H1 (cell line): ENCODE measurements around the gene PLCB4. TPM values are rescaled to one million over a fixed set of nuclear protein-coding genes. Genes with fewer than 3 reads are reported as not detected.

ENCODE experiments used
- CTCF ChIA-PET: fragments of 300-600 bp; sonication (Branson Sonifier 250); formaldehyde crosslinking; loops from one replicate; lab custom pipeline; 2021; ENCODE audit not compliant: partially characterized antibody; lab: Charles Lee
- POLR2A ChIA-PET: fragments of 300-600 bp; sonication (Branson Sonifier 250); formaldehyde crosslinking; loops from one replicate; lab custom pipeline; 2021; ENCODE audit warnings: inconsistent platforms; ENCODE audit not compliant: partially characterized antibody; lab: Charles Lee
- DNase-seq, 2 experiments: peaks; one replicate each; pipeline versions ENCODE4 v3.0.0 to v3.0.0-alpha.2; 2010 to 2022; ENCODE audit warnings: low spot score in 2 of 2, low read depth in 1 of 2, mixed read lengths in 1 of 2
- FAIRE-seq: peaks from 2 replicates; lab custom pipeline; 2011; peaks lifted over from hg19 to GRCh38; lab: Jason Lieb, UNC
- H2AFZ ChIP-seq: 2 replicates; pipeline ENCODE4 v1.8.1; 2012; ENCODE audit warnings: low read length, inconsistent platforms
- H2AK5ac ChIP-seq: 2 replicates; pipeline ENCODE4 v1.6.1; 2013; ENCODE audit warnings: low read depth, low read length
- H2BK120ac ChIP-seq: replicated peaks from 2 replicates; pipeline ENCODE3; 2013; ENCODE audit warnings: low read depth, low read length, inconsistent platforms
- H2BK12ac ChIP-seq: 2 replicates; pipeline ENCODE4 v1.6.1; 2013; ENCODE audit warnings: low read depth, low read length
- H2BK15ac ChIP-seq: 2 replicates; pipeline ENCODE4 v1.6.1; 2013; ENCODE audit warnings: low read length
- H2BK20ac ChIP-seq: 2 replicates; pipeline ENCODE4 v1.6.1; 2013; ENCODE audit warnings: low read length
- H2BK5ac ChIP-seq: 2 replicates; pipeline ENCODE4 v1.6.1; 2013; ENCODE audit warnings: low read depth, low read length
- H3K14ac ChIP-seq: 2 replicates; pipeline ENCODE4 v1.6.1; 2013; ENCODE audit warnings: inconsistent platforms; ENCODE audit not compliant: insufficient read length
- H3K18ac ChIP-seq: 2 replicates; pipeline ENCODE4 v1.6.1; 2013; ENCODE audit warnings: low read length; ENCODE audit errors: extremely low read depth
- H3K23ac ChIP-seq: 2 replicates; pipeline ENCODE4 v1.6.1; 2013; ENCODE audit warnings: inconsistent platforms; ENCODE audit not compliant: insufficient read length
- H3K23me2 ChIP-seq: 2 replicates; pipeline ENCODE4 v1.6.1; 2013; ENCODE audit warnings: low read depth, low read length
- H3K27ac ChIP-seq: 2 replicates; pipeline ENCODE4 v1.6.1; 2011; ENCODE audit warnings: low read depth, low read length, inconsistent platforms
- H3K27me3 ChIP-seq, 4 experiments: replicated peaks in 1 of 4; 1 replicate in 1 of 4; 2 replicates in 3 of 4; pipeline versions ENCODE4 v1.6.1 to v1.8.1; 2011 to 2013; ENCODE audit warnings: low read length in 3 of 4, mild to moderate bottlenecking in 3 of 4, inconsistent platforms in 2 of 4, mixed read lengths in 2 of 4, moderate library complexity in 1 of 4; ENCODE audit not compliant: control insufficient read depth in 3 of 4, insufficient read depth in 3 of 4; ENCODE audit errors: extremely low read depth in 1 of 4
- H3K36me3 ChIP-seq, 4 experiments: 2 replicates each; pipeline versions ENCODE4 v1.6.1 to v1.8.1; 2011 to 2013; ENCODE audit warnings: mild to moderate bottlenecking in 4 of 4, low read length in 3 of 4, moderate library complexity in 2 of 4, control low read depth in 1 of 4, inconsistent platforms in 1 of 4; ENCODE audit not compliant: insufficient read depth in 4 of 4, control insufficient read depth in 2 of 4
- H3K4ac ChIP-seq: replicated peaks from 2 replicates; pipeline ENCODE3; 2013; ENCODE audit warnings: low read length, low read depth, mixed read lengths, inconsistent platforms; ENCODE audit not compliant: insufficient read length
- H3K4me1 ChIP-seq, 4 experiments: replicated peaks in 1 of 4; 1 replicate in 1 of 4; 2 replicates in 3 of 4; pipeline versions ENCODE4 v1.6.1 to v1.8.1; 2011 to 2013; ENCODE audit warnings: low read length in 3 of 4, inconsistent platforms in 2 of 4, mixed read lengths in 1 of 4; ENCODE audit not compliant: insufficient read depth in 4 of 4, control insufficient read depth in 3 of 4
- H3K4me2 ChIP-seq, 2 experiments: 2 replicates each; pipeline versions ENCODE4 v1.6.1 to v1.8.1; 2011 to 2013; ENCODE audit warnings: low read depth in 2 of 2, low read length in 2 of 2, control low read depth in 1 of 2, inconsistent platforms in 1 of 2, mild to moderate bottlenecking in 1 of 2; ENCODE audit not compliant: insufficient read depth in 1 of 2
- H3K4me3 ChIP-seq, 4 experiments: fragments of 200-600, 300-600 bp in 1 of 4; sonication (generic), shearing (Covaris generic), sonication (Bioruptor Twin) in 1 of 4; 2 replicates each; pipeline versions ENCODE4 v1.5.1 to v1.8.1; 2011 to 2016; ENCODE audit warnings: low read length in 4 of 4, low read depth in 3 of 4, control low read depth in 2 of 4, inconsistent platforms in 2 of 4, mild to moderate bottlenecking in 2 of 4, mixed read lengths in 1 of 4, moderate library complexity in 1 of 4; ENCODE audit not compliant: insufficient read depth in 2 of 4; ENCODE audit errors: extremely low read depth in 1 of 4
- H3K56ac ChIP-seq: replicated peaks from 2 replicates; pipeline ENCODE3; 2013; ENCODE audit warnings: low read depth, mild to moderate bottlenecking, mixed read lengths, low read length, inconsistent platforms; ENCODE audit not compliant: insufficient read length
- H3K79me1 ChIP-seq: 2 replicates; pipeline ENCODE4 v1.6.1; 2013; ENCODE audit warnings: low read depth, low read length, control low read depth
- H3K79me2 ChIP-seq, 2 experiments: 2 replicates each; pipeline versions ENCODE4 v1.6.1 to v1.8.1; 2012 to 2013; ENCODE audit warnings: low read length in 2 of 2, mild to moderate bottlenecking in 2 of 2, inconsistent platforms in 1 of 2; ENCODE audit not compliant: insufficient read depth in 2 of 2, control insufficient read depth in 1 of 2
- H3K9ac ChIP-seq, 4 experiments: replicated peaks in 1 of 4; 1 replicate in 1 of 4; 2 replicates in 3 of 4; pipeline versions ENCODE4 v1.6.1 to v1.8.1; 2011 to 2013; ENCODE audit warnings: low read depth in 3 of 4, low read length in 3 of 4, control low read depth in 2 of 4, mild to moderate bottlenecking in 2 of 4, moderate library complexity in 2 of 4, inconsistent platforms in 1 of 4; ENCODE audit errors: extremely low read depth in 1 of 4
- H3K9me3 ChIP-seq, 2 experiments: 2 replicates each; pipeline versions ENCODE4 v1.6.1 to v1.8.1; 2012 to 2013; ENCODE audit warnings: mild to moderate bottlenecking in 2 of 2, moderate library complexity in 2 of 2, control low read depth in 1 of 2, inconsistent platforms in 1 of 2, low read depth in 1 of 2, low read length in 1 of 2, mixed read lengths in 1 of 2; ENCODE audit not compliant: insufficient read depth in 2 of 2
- H4K20me1 ChIP-seq, 2 experiments: replicated peaks in 1 of 2; 2 replicates each; pipeline versions ENCODE3 to v1.8.1; 2011 to 2013; ENCODE audit warnings: inconsistent platforms in 2 of 2, low read length in 2 of 2, mild to moderate bottlenecking in 1 of 2; ENCODE audit not compliant: insufficient read depth in 2 of 2, control insufficient read depth in 1 of 2
- H4K5ac ChIP-seq: 2 replicates; pipeline ENCODE4 v1.6.1; 2013; ENCODE audit warnings: low read length, low read depth, mixed read lengths, inconsistent platforms; ENCODE audit not compliant: insufficient read length
- H4K8ac ChIP-seq: 2 replicates; pipeline ENCODE4 v1.8.0; 2013; ENCODE audit warnings: mild to moderate bottlenecking, moderate library complexity, low read length, inconsistent platforms; ENCODE audit not compliant: insufficient read depth; ENCODE audit errors: extremely low read depth
- H4K91ac ChIP-seq: replicated peaks from 2 replicates; pipeline ENCODE3; 2013; ENCODE audit warnings: low read length, mixed read lengths, inconsistent platforms; ENCODE audit not compliant: insufficient read length
- CBX5 ChIP-seq: fragments of 300-800, 300-1000 bp; sonication (generic); IDR thresholded peaks from 2 replicates; pipeline ENCODE4 v1.7.1; 2016; ENCODE audit warnings: antibody characterized with exemption, low read length, low read depth
- CBX8 ChIP-seq: fragments of 300-800, 300-1000 bp; sonication (generic); IDR thresholded peaks from 2 replicates; pipeline ENCODE4 v1.7.1; 2016; ENCODE audit warnings: low read depth, low read length, borderline replicate concordance
- CHD1 ChIP-seq: IDR thresholded peaks from 2 replicates; pipeline ENCODE4 v1.6.1; 2012; ENCODE audit warnings: low read depth, low read length, improper control_type of control experiment
- CREB1 ChIP-seq: IDR thresholded peaks from 2 replicates; pipeline ENCODE4 v1.6.1; 2012; ENCODE audit warnings: inconsistent platforms
- E2F6 ChIP-seq: IDR thresholded peaks from 2 replicates; pipeline ENCODE4 v1.6.1; 2012; ENCODE audit warnings: inconsistent platforms
- KDM1A ChIP-seq: fragments of 200-600, 300-600 bp; sonication (generic); IDR thresholded peaks from 2 replicates; pipeline ENCODE4 v1.7.1; 2016; ENCODE audit warnings: mild to moderate bottlenecking, low read length, borderline replicate concordance
- MAFK ChIP-seq: IDR thresholded peaks from 2 replicates; pipeline ENCODE4 v1.6.1; 2012; ENCODE audit warnings: low read depth, mild to moderate bottlenecking, improper control_type of control experiment, low read length
- SIRT6 ChIP-seq: IDR thresholded peaks from one replicate; pipeline ENCODE4 v1.7.1; 2012; ENCODE audit warnings: low read length, inconsistent platforms
- WGBS, 2 experiments: shearing (Covaris generic) in 1 of 2; methylation state at CpG; one replicate each; pipeline versions ENCODE4 v1.1.6 to v1.1.7; 2013 to 2015; ENCODE audit warnings: low lambda C conversion rate in 2 of 2, mixed read lengths in 2 of 2, inconsistent platforms in 1 of 2, low coverage in 1 of 2, missing lambda C conversion rate in 1 of 2; ENCODE audit not compliant: insufficient replicate concordance in 2 of 2, insufficient coverage in 1 of 2, insufficient read length in 1 of 2; ENCODE audit errors: extremely low coverage in 1 of 2, missing lambda C conversion rate in 1 of 2; 5-methylcytosine and 5-hydroxymethylcytosine counted together
- polyA plus RNA-seq, 7 experiments: library from polyadenylated mRNA; depleted of rRNA in 3 of 7; stranded (reverse) in 5 of 7; unstranded in 2 of 7; fragments of >200 nt in 5 of 7; fragments of 200-250 nt in 2 of 7; gene quantifications; 1 replicate in 5 of 7; 2 replicates in 1 of 7; 4 replicates in 1 of 7; pipeline versions ENCODE4 v1.2.1 to v1.2.3, GENCODE V29; 2011 to 2013; ENCODE audit warnings: missing spikeins in 2 of 7, mixed read lengths in 2 of 7
- total RNA-seq: library from RNA; stranded (reverse); fragmentation: NEBNext Ultra II Directional; extraction: Animal tissue kit (Norgen Biotek cat#: 25700); gene quantifications from 2 replicates; pipeline ENCODE4 v1.2.1, GENCODE V29; 2021
- TF ChIP-seq, protein P1 (sequence below): IDR thresholded peaks from 2 replicates; pipeline ENCODE4 v1.6.1; 2012; ENCODE audit warnings: inconsistent platforms
- TF ChIP-seq, protein P2 (sequence below): IDR thresholded peaks from 2 replicates; pipeline ENCODE4 v1.6.1; 2012; ENCODE audit warnings: low read length, inconsistent platforms

PLCB4 gene
- total and polyA plus RNA-seq, 2 of the 8 experiments (the other 6 are each of a cell fraction or from before 2014, with no cell fraction given), result 3.2 to 14.1 TPM

- no peaks in the 10 kb centered on the region for H3K4me1 ChIP-seq
- H3K23ac ChIP-seq, result no peak overlapping the region
- no peak overlapping the region for H2BK20ac ChIP-seq
- H4K5ac ChIP-seq, result no peak overlapping the region
- H3K14ac ChIP-seq, result no peak overlapping the region
- H2AK5ac ChIP-seq, result no peak overlapping the region
- no peak overlapping the region for H3K4ac ChIP-seq
- ChIA-PET CTCF (interaction anchor here (0.6 to 6.4 kb wide), 61 partner anchors 7 to 687 kb away, joined by 3 to 132 read pairs (median 4); partner anchors contain the start of gene LAMP5), POLR2A (no interaction called here)
- H3K9ac ChIP-seq, result no peak overlapping the region
- WGBS, 2 experiments, result 89% methylated on average over 10 of the region's 10 CpGs; no CpG with 5 or more reads in 1 of the 2 experiments
- no peak overlapping the region for H2AFZ ChIP-seq
- peaks cover 0 to 7% (median 2%) of the 10 kb centered on the region in 4 experiments; a peak in 3 of 8 replicates for H3K36me3 ChIP-seq
- H3K9me3 ChIP-seq, result no peaks in the 10 kb centered on the region
- no peak overlapping the region for H3K56ac ChIP-seq
- no peak overlapping the region for H3K4me3 ChIP-seq
- no peak overlapping the region for H2BK12ac ChIP-seq
- no peak overlapping the region for H2BK5ac ChIP-seq
- no peak for DNase-seq
- FAIRE-seq, result peak; percentile 52
- no peaks in the 10 kb centered on the region for H3K79me2 ChIP-seq
- no peaks in the 10 kb centered on the region for H3K27me3 ChIP-seq
- H3K23me2 ChIP-seq, result no peaks in the 10 kb centered on the region
- H3K4me2 ChIP-seq, result no peak overlapping the region
- no peak overlapping the region for H3K18ac ChIP-seq
- no peak overlapping the region for H2BK120ac ChIP-seq
- H2BK15ac ChIP-seq, result no peak overlapping the region
- H4K8ac ChIP-seq, result no peak overlapping the region
- H3K79me1 ChIP-seq, result no peaks in the 10 kb centered on the region
- H4K91ac ChIP-seq, result no peak overlapping the region
- H3K27ac ChIP-seq, result no peak overlapping the region
- H4K20me1 ChIP-seq, result no peaks in the 10 kb centered on the region
- no peak for TF ChIP-seq MAFK
- no peak for TF ChIP-seq CREB1
- TF ChIP-seq CHD1, result no peak
- TF ChIP-seq CBX5, result no peak
- TF ChIP-seq SIRT6, result no peak
- TF ChIP-seq, protein P1, sequence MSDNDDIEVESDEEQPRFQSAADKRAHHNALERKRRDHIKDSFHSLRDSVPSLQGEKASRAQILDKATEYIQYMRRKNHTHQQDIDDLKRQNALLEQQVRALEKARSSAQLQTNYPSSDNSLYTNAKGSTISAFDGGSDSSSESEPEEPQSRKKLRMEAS, result no peak
- TF ChIP-seq, protein P2, sequence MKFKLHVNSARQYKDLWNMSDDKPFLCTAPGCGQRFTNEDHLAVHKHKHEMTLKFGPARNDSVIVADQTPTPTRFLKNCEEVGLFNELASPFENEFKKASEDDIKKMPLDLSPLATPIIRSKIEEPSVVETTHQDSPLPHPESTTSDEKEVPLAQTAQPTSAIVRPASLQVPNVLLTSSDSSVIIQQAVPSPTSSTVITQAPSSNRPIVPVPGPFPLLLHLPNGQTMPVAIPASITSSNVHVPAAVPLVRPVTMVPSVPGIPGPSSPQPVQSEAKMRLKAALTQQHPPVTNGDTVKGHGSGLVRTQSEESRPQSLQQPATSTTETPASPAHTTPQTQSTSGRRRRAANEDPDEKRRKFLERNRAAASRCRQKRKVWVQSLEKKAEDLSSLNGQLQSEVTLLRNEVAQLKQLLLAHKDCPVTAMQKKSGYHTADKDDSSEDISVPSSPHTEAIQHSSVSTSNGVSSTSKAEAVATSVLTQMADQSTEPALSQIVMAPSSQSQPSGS, result no peak
- no peak for TF ChIP-seq CBX8
- no peak for TF ChIP-seq E2F6
- TF ChIP-seq KDM1A, result no peak
Measured at GRCh38 chr20:9408422-9409300, 339.8 kb downstream of the PLCB4 start.
